Tibial nerve (tissue), 4 donors: Measurements from ENCODE around the gene CUX1. TPM values are rescaled to one million over a fixed set of nuclear protein-coding genes. Genes with fewer than 3 reads are reported as not detected.
A peak's percentile ranks its signal among the peaks of the same experiment; 100 is the strongest.

ENCODE experiments used
- DNase-seq, 2 donors: peaks; one replicate each; pipeline ENCODE4 v3.0.0-alpha.2; 2019; ENCODE audit warnings: low spot score in 2 of 2
- H3K27ac ChIP-seq, 4 donors: fragments of 200-600 bp; sonication (generic) in 3 of 4; one replicate each; pipeline ENCODE4 v1.5.1; 2017 to 2019; ENCODE audit warnings: mild to moderate bottlenecking in 1 of 4
- H3K27me3 ChIP-seq, 2 donors: fragments of 200-600 bp; sonication (generic) in 1 of 2; one replicate each; pipeline versions ENCODE4 v1.5.1 to v1.6.0; 2017 to 2019
- H3K36me3 ChIP-seq, 3 donors: fragments of 200-600 bp; sonication (generic); one replicate each; pipeline ENCODE4 v1.5.1; 2018 to 2019
- H3K4me1 ChIP-seq, 4 donors: fragments of 200-600 bp; sonication (generic) in 3 of 4; one replicate each; pipeline ENCODE4 v1.5.1; 2017 to 2019
- H3K4me3 ChIP-seq, 4 donors: fragments of 200-600 bp; sonication (generic) in 3 of 4; one replicate each; pipeline ENCODE4 v1.5.1; 2017 to 2019; ENCODE audit warnings: mild to moderate bottlenecking in 1 of 4, moderate library complexity in 1 of 4
- H3K9me3 ChIP-seq, 4 donors: fragments of 200-600 bp; sonication (generic) in 3 of 4; one replicate each; pipeline ENCODE4 v1.5.1; 2017 to 2019
- CTCF ChIP-seq, 5 experiments: fragments of 200-600 bp in 3 of 5; fragments of 450-650 bp in 2 of 5; sonication (generic) in 3 of 5; IDR thresholded peaks; one replicate each; pipeline ENCODE4 v1.5.1; 2016 to 2019; ENCODE audit warnings: antibody characterized with exemption in 5 of 5, mild to moderate bottlenecking in 3 of 5, moderate library complexity in 2 of 5
- EP300 ChIP-seq, 2 donors: sonication (generic); formaldehyde crosslinking; IDR thresholded peaks; one replicate each; pipeline ENCODE4 v1.6.1; 2017; ENCODE audit warnings: antibody characterized with exemption in 2 of 2, mild to moderate bottlenecking in 1 of 2
- POLR2A ChIP-seq, 2 donors: fragments of 450-650 bp; IDR thresholded peaks; one replicate each; pipeline ENCODE4 v1.6.1; 2017; ENCODE audit warnings: antibody characterized with exemption in 2 of 2, mild to moderate bottlenecking in 2 of 2, moderate library complexity in 2 of 2
- WGBS, 2 donors: methylation state at CpG; one replicate each; pipeline ENCODE4 v1.1.5; 2018; 5-methylcytosine and 5-hydroxymethylcytosine counted together
- total RNA-seq, 4 donors: library from RNA; depleted of rRNA; stranded (reverse); fragments of >200 nt; gene quantifications; one replicate each; pipeline ENCODE4 v1.1.0, GENCODE V29; 2016

Gene CUX1
- total RNA-seq, 4 donors from 2014 or later = 74.5 to 104 (median 84.3) TPM

- no peak for DNase-seq
- Histone ChIP-seq H3K4me3 (no peak overlapping the region), H3K27me3 (no peaks in the 10 kb centered on the region), H3K4me1 (peaks cover 0 to 21% (median 2%) of the 10 kb centered on the region in 4 donors), H3K9me3 (no peaks in the 10 kb centered on the region), H3K36me3 (peaks cover 0 to 12% (median 0%) of the 10 kb centered on the region in 3 donors), H3K27ac (no peak overlapping the region)
- TF ChIP-seq CTCF (IDR thresholded peaks at IDR 0.05) (no peak), POLR2A (IDR thresholded peaks at IDR 0.05) (no peak), EP300 (IDR thresholded peaks at IDR 0.05) (no peak)
- 90 to 94% methylated on average over 16 of the region's 16 CpGs for WGBS, 2 donors
These were observed 278.0 kb downstream of the CUX1 start for GRCh38 chr7:102095321-102096011.

GRCh38 chr7:102096012-102096332 is 278.5 kb downstream of the CUX1 start:
- Histone ChIP-seq H3K27me3 (no peaks in the 10 kb centered on the region), H3K27ac (no peak overlapping the region), H3K36me3 (peaks cover 0 to 12% (median 0%) of the 10 kb centered on the region in 3 donors), H3K4me1 (peaks cover 0 to 21% (median 2%) of the 10 kb centered on the region in 4 donors), H3K4me3 (no peak overlapping the region), H3K9me3 (no peaks in the 10 kb centered on the region)
- no peak for TF ChIP-seq POLR2A (IDR thresholded peaks at IDR 0.05)
- TF ChIP-seq EP300 (IDR thresholded peaks at IDR 0.05) = no peak
- no peak for TF ChIP-seq CTCF (IDR thresholded peaks at IDR 0.05)
- no peak for DNase-seq
- WGBS, 2 donors = 75 to 89% methylated on average over 7 to 10 of the region's 10 CpGs

- WGBS, 2 donors = 73 to 75% methylated on average over 19 of the region's 19 CpGs
- TF ChIP-seq EP300 (IDR thresholded peaks at IDR 0.05) = no peak
- no peak for TF ChIP-seq POLR2A (IDR thresholded peaks at IDR 0.05)
- TF ChIP-seq CTCF (IDR thresholded peaks at IDR 0.05) = no peak
- Histone ChIP-seq H3K4me3 (no peak overlapping the region), H3K4me1 (peaks cover 0 to 21% (median 2%) of the 10 kb centered on the region in 4 donors), H3K36me3 (peaks cover 0 to 20% (median 0%) of the 10 kb centered on the region in 3 donors), H3K27ac (peak overlapping the region in 1 of 4 donors; percentile 59), H3K9me3 (no peaks in the 10 kb centered on the region), H3K27me3 (no peaks in the 10 kb centered on the region)
- DNase-seq = no peak
These were observed 279.4 kb downstream of the CUX1 start for GRCh38 chr7:102096706-102097427.

- H3K9me3 ChIP-seq = no peaks in the 10 kb centered on the region
- peaks cover 0 to 21% (median 2%) of the 10 kb centered on the region in 4 donors for H3K4me1 ChIP-seq
- no peaks in the 10 kb centered on the region for H3K27me3 ChIP-seq
- 57 to 58% methylated on average over 13 of the region's 13 CpGs for WGBS, 2 donors
- DNase-seq = no peak
- TF ChIP-seq EP300 (IDR thresholded peaks at IDR 0.05) (no peak), CTCF (IDR thresholded peaks at IDR 0.05) (no peak), POLR2A (IDR thresholded peaks at IDR 0.05) (no peak)
- H3K36me3 ChIP-seq = peaks cover 0 to 28% (median 0%) of the 10 kb centered on the region in 3 donors
- H3K4me3 ChIP-seq = no peak overlapping the region
- peak overlapping the region; percentile 7 to 59 (median 32) for H3K27ac ChIP-seq
These were observed 280.3 kb downstream of the CUX1 start for GRCh38 chr7:102097601-102098161.

- no peaks in the 10 kb centered on the region for H3K27me3 ChIP-seq
- no peak overlapping the region for H3K4me3 ChIP-seq
- no peak overlapping the region for H3K27ac ChIP-seq
- whole genome bisulfite sequencing, 2 donors = 94 to 99% methylated on average over 6 of the region's 6 CpGs
- DNase-seq = no peak
- peaks cover 0 to 13% (median 2%) of the 10 kb centered on the region in 4 donors for H3K4me1 ChIP-seq
- peaks cover 0 to 36% (median 0%) of the 10 kb centered on the region in 3 donors for H3K36me3 ChIP-seq
- no peak for TF ChIP-seq CTCF (IDR thresholded peaks at IDR 0.05)
- TF ChIP-seq POLR2A (IDR thresholded peaks at IDR 0.05) = no peak
- TF ChIP-seq EP300 (IDR thresholded peaks at IDR 0.05) = no peak
- H3K9me3 ChIP-seq = no peaks in the 10 kb centered on the region
These were observed 281.6 kb downstream of the CUX1 start for GRCh38 chr7:102098986-102099385.
